Tibial artery (tissue), 4 donors: Measurements from ENCODE around the gene ZMIZ1.
A peak's percentile ranks its signal among the peaks of the same experiment; 100 is the strongest.

ENCODE experiments used
- DNase-seq, 2 donors: peaks; one replicate each; pipeline ENCODE4 v3.0.0-alpha.2; 2019
- H3K27ac ChIP-seq, 2 donors: fragments of 200-600 bp; sonication (generic) in 1 of 2; 1 replicate in 1 of 2; 2 replicates in 1 of 2; pipeline ENCODE4 v1.5.1; 2018 to 2019; ENCODE audit warnings: mild to moderate bottlenecking in 1 of 2
- H3K27me3 ChIP-seq, 2 donors: fragments of 200-600 bp; sonication (generic) in 1 of 2; one replicate each; pipeline versions ENCODE4 v1.5.1 to v1.6.0; 2016 to 2019
- H3K36me3 ChIP-seq, 3 donors: fragments of 200-600 bp; sonication (generic) in 2 of 3; one replicate each; pipeline ENCODE4 v1.5.1; 2016 to 2019; ENCODE audit warnings: mild to moderate bottlenecking in 2 of 3
- H3K4me1 ChIP-seq, 4 donors: fragments of 200-600 bp; sonication (generic) in 2 of 4; 1 replicate in 3 of 4; 2 replicates in 1 of 4; pipeline ENCODE4 v1.5.1; 2016 to 2019
- H3K4me3 ChIP-seq, 2 donors: fragments of 200-600 bp; sonication (generic) in 1 of 2; 1 replicate in 1 of 2; 2 replicates in 1 of 2; pipeline ENCODE4 v1.5.1; 2018 to 2019; ENCODE audit warnings: mild to moderate bottlenecking in 2 of 2
- H3K9me3 ChIP-seq, 3 donors: fragments of 200-600 bp; sonication (generic) in 1 of 3; one replicate each; pipeline ENCODE4 v1.5.1; 2016 to 2019
- intact Hi-C: fragments of 100-400 bp; cut with DNase I; formaldehyde crosslinking; loops from one replicate; pipeline ENCODE4 v1.15.0; 2023; ENCODE audit warnings: low total_unique reads
- TF ChIP-seq, protein P1 (sequence below), 2 experiments: fragments of 200-600 bp in 1 of 2; fragments of 450-650 bp in 1 of 2; IDR thresholded peaks; one replicate each; pipeline ENCODE4 v1.5.1; 2017 to 2019; ENCODE audit warnings: antibody characterized with exemption in 2 of 2, mild to moderate bottlenecking in 1 of 2, moderate library complexity in 1 of 2

The ZMIZ1 gene

DNA sequence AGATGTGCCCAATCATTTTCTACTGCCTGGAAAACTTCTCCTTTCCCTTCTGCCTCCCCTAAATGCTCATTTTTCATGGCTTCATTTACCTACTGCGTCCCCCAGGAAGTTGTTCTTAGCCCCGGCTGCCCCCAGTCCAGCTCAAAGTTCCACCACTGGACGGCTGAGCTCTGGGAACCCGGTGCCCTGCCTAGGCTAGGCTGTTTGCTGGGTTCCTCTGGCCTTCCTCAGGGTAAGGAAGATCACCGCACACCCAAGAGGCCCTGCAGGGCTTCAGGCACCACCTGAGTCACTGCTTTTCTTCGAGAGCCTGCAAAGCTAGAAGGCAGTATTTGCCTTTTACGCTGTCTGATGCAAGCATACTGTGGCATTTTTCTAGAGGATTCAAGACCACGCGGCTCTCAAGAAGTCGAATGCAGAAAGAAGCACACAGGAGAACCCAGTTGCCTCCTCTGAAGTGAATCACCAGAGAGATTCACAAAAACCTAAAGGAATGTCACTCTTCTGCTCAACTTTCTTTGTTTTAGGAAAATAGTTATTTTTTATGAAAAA is 46.7 kb upstream of the ZMIZ1 start:
- peak in 1 of 2 donors; percentile 9 for DNase-seq
- TF ChIP-seq, protein P1, sequence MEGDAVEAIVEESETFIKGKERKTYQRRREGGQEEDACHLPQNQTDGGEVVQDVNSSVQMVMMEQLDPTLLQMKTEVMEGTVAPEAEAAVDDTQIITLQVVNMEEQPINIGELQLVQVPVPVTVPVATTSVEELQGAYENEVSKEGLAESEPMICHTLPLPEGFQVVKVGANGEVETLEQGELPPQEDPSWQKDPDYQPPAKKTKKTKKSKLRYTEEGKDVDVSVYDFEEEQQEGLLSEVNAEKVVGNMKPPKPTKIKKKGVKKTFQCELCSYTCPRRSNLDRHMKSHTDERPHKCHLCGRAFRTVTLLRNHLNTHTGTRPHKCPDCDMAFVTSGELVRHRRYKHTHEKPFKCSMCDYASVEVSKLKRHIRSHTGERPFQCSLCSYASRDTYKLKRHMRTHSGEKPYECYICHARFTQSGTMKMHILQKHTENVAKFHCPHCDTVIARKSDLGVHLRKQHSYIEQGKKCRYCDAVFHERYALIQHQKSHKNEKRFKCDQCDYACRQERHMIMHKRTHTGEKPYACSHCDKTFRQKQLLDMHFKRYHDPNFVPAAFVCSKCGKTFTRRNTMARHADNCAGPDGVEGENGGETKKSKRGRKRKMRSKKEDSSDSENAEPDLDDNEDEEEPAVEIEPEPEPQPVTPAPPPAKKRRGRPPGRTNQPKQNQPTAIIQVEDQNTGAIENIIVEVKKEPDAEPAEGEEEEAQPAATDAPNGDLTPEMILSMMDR (IDR thresholded peaks at IDR 0.05): no peak
- Histone ChIP-seq H3K36me3 (no peaks in the 10 kb centered on the region), H3K27me3 (peaks cover 0 to 2% of the 10 kb centered on the region in 2 donors), H3K9me3 (peaks cover 0 to 6% (median 0%) of the 10 kb centered on the region in 3 donors), H3K4me3 (no peak overlapping the region), H3K4me1 (no peaks in the 10 kb centered on the region), H3K27ac (no peak overlapping the region)
- intact Hi-C loops: no loop called here

DNA sequence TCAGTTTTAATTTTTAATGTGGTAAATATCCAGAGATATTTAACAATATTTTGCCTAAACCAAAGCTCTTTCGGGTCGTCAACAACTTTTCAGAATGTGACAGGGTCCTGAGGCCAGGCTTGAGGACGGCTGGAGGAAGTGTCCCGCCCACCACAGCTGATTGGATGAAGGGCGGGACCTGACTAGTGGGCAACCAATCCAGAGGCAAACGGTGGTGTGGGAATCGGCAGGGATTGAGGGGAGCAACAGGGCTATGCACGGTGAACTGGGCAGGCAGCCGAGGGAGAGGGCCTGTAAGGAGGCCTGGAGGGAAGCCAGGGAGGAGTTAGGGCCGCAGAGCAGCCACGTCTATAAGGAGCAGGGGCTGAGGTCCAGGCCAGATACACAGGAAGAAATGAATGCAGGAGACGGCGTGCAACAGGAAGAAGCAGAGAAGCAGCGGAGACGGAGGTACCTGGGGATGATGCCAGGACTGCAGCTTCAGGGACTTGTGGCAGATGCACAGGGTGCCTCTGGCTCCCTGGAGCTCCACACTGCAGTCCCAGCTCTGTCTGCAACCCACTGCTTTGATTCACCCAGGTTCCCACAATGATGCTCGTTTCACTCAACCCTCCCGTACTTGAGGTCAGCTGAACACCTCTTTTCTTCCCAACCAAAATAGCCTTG is 46.1 kb upstream of the ZMIZ1 start:
- DNase-seq: peak in 1 of 2 donors; percentile 49
- H3K4me3 ChIP-seq: no peak overlapping the region
- no peaks in the 10 kb centered on the region for H3K36me3 ChIP-seq
- H3K9me3 ChIP-seq: peaks cover 0 to 4% (median 0%) of the 10 kb centered on the region in 3 donors
- H3K27ac ChIP-seq: no peak overlapping the region
- intact Hi-C loops: no loop called here
- TF ChIP-seq, protein P1 (IDR thresholded peaks at IDR 0.05): no peak
- H3K27me3 ChIP-seq: peaks cover 0 to 7% of the 10 kb centered on the region in 2 donors
- H3K4me1 ChIP-seq: no peaks in the 10 kb centered on the region

DNA sequence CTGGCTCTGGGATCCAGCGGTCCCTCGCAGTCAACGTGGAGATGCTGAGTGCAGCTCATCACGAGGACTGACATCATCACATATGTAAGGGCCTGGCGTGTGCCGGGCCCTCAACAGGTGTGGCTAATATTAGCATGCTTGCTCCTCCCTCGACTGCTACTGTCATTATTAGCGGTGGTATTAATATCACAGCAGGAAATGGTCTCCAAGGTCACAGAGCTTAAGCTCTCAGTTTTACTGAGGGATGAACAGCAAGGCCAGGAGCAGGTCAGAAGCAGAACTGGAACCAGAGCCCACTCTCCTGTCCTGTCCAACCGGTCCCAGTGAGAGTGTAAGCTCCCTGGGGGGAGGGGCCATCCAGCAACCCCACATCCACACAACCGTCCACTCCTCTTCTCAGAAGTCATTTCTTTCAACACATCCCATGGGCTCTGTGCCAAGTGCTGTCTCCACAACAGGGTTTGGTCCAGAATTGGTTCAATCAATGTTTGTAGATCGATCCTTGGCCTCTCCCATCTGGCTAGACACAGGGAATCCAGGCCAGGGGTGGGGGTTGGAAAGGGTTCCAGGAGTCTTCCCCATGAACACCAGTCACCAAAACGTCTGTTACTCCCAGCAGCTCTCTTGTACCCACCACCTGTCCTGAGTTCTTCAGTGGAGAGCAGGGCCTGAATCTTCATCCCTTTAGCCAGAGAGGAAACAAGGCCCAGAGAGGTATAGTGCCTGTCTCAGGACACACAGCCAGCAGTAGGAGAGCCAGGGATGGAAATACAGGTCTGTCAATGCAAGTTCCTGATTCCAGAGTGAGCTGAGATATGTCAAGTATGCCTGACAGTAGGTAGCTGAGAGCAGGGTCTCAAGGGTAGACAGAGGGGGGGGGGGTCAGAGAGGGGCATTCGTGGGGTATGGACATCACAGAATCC is 45.3 kb upstream of the ZMIZ1 start:
- H3K36me3 ChIP-seq: no peaks in the 10 kb centered on the region
- no peak overlapping the region for H3K4me3 ChIP-seq
- H3K4me1 ChIP-seq: no peaks in the 10 kb centered on the region
- H3K27me3 ChIP-seq: peaks cover 0 to 9% of the 10 kb centered on the region in 2 donors
- H3K27ac ChIP-seq: no peak overlapping the region
- TF ChIP-seq, protein P1 (IDR thresholded peaks at IDR 0.05): no peak
- H3K9me3 ChIP-seq: no peaks in the 10 kb centered on the region
- intact Hi-C loops: no loop called here
- peak; percentile 51 to 64 for DNase-seq

DNA sequence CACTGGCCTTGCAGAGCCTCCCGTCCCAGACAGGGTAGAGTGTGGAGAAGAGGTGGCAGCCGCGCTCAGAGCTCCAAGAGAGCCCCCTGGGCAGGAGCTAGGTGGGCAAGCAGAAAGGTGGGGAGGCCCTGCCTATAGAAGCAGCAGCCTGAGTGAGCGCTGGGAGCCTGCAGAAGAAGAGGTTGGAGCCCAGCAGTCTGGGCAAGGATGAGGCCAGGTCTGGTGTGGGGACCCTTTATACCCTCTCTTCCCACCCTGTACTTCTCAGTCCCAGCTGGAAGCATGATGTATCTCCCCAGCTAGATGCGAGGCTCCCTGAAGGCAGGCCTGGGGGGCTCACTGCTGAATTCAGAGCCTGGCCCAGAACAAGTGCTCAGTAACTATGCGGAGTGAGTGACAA is 44.5 kb upstream of the ZMIZ1 start:
- Histone ChIP-seq H3K36me3 (no peaks in the 10 kb centered on the region), H3K27ac (no peak overlapping the region), H3K4me3 (no peak overlapping the region), H3K27me3 (peaks cover 0 to 9% of the 10 kb centered on the region in 2 donors), H3K4me1 (no peaks in the 10 kb centered on the region), H3K9me3 (no peaks in the 10 kb centered on the region)
- TF ChIP-seq, protein P1 (IDR thresholded peaks at IDR 0.05): no peak
- intact Hi-C loops: no loop called here
- peak in 1 of 2 donors; percentile 34 for DNase-seq

DNA sequence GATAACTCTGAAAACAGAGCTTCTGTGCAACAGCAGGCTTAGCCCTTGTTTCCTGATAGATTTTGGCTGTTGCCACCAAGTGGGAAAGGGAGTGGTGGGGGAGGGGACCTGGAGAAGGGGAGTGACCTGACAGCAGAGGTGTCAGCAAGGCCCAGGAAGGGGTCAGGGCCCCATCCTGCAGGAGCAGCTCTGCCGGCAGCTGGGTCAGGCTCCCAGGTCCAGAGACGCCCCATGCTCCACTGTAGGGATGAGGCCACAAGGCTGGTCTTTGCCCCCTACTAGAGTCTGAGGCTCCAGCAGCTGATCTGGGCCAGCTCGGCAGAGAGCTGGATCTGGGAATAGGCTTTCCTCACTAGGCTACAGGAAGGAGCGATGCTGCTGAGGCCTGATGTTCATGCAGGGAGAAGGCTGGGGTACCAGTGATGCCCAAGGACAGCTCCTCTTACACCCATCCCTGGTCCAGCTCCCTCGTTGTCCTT is 44.0 kb upstream of the ZMIZ1 start:
- peak in 1 of 2 donors; percentile 39 for DNase-seq
- TF ChIP-seq, protein P1 (IDR thresholded peaks at IDR 0.05): no peak
- Histone ChIP-seq H3K36me3 (no peaks in the 10 kb centered on the region), H3K27me3 (peaks cover 0 to 9% of the 10 kb centered on the region in 2 donors), H3K27ac (no peak overlapping the region), H3K9me3 (no peaks in the 10 kb centered on the region), H3K4me3 (no peak overlapping the region), H3K4me1 (no peaks in the 10 kb centered on the region)
- intact Hi-C loops: no loop called here
